OCI-LY7 (cell line): ENCODE data around the gene DNMT3A. TPM values are rescaled to one million over a fixed set of nuclear protein-coding genes. Genes with fewer than 3 reads are reported as not detected.
A peak's percentile ranks its signal among the peaks of the same experiment; 100 is the strongest.

Experiments
- BruUV-seq: library from RNA; stranded (reverse); fragments of 400-500 nt; replicated peaks from 2 replicates; lab custom pipeline; 2021; lab: Mats Ljungman, UMichigan
- CTCF ChIA-PET: fragments of 300-600 bp; sonication (Branson Sonifier 250); formaldehyde crosslinking; loops from one replicate; lab custom pipeline; 2022; ENCODE audit warnings: antibody characterized with exemption; ENCODE audit not compliant: unreplicated experiment; lab: Charles Lee
- POLR2A ChIA-PET: fragments of 300-600 bp; sonication (Branson Sonifier 250); formaldehyde crosslinking; loops from one replicate; lab custom pipeline; 2022; ENCODE audit warnings: antibody characterized with exemption; lab: Charles Lee
- DNase-seq: peaks from one replicate; pipeline ENCODE4 v3.0.0-alpha.2; 2015; ENCODE audit warnings: low spot score
- H2AFZ ChIP-seq: fragments of 200-600 bp; sonication (generic), shearing (Covaris generic); 2 replicates; pipeline ENCODE4 v1.6.1; 2014; ENCODE audit warnings: mild to moderate bottlenecking, antibody characterized with exemption, low read length, moderate library complexity
- H3K27ac ChIP-seq: fragments of 200-600 bp; sonication (generic); 2 replicates; pipeline ENCODE4 v1.5.1; 2014; ENCODE audit warnings: mixed run types, low read depth, mild to moderate bottlenecking, moderate library complexity, low read length, inconsistent platforms; ENCODE audit not compliant: poor library complexity, severe bottlenecking
- H3K36me3 ChIP-seq: fragments of 200-600 bp; sonication (generic); 2 replicates; pipeline ENCODE4 v1.6.1; 2014; ENCODE audit warnings: mild to moderate bottlenecking, antibody characterized with exemption, low read length, moderate library complexity, mixed read lengths; ENCODE audit not compliant: insufficient read depth
- H3K4me1 ChIP-seq: fragments of 200-600 bp; sonication (generic); 2 replicates; pipeline ENCODE4 v1.5.1; 2014; ENCODE audit warnings: mild to moderate bottlenecking, low read length; ENCODE audit not compliant: insufficient read depth, poor library complexity, severe bottlenecking
- H3K4me2 ChIP-seq: fragments of 200-600 bp; sonication (generic); 2 replicates; pipeline ENCODE4 v1.6.1; 2014; ENCODE audit warnings: mild to moderate bottlenecking, low read length
- H3K4me3 ChIP-seq: fragments of 200-600 bp; sonication (generic); 2 replicates; pipeline ENCODE4 v1.5.1; 2014; ENCODE audit warnings: mild to moderate bottlenecking, low read depth, low read length; ENCODE audit not compliant: poor library complexity, severe bottlenecking
- H3K79me2 ChIP-seq: fragments of 200-600 bp; sonication (generic); 2 replicates; pipeline ENCODE4 v1.6.1; 2016; ENCODE audit warnings: low read depth, mild to moderate bottlenecking, low read length, moderate library complexity, mixed read lengths; ENCODE audit not compliant: insufficient read depth
- H3K9me2 ChIP-seq: fragments of 200-600 bp; sonication (generic); 2 replicates; pipeline ENCODE4 v1.6.1; 2016; ENCODE audit warnings: mild to moderate bottlenecking, low read length, mixed read lengths; ENCODE audit not compliant: insufficient read depth
- H3K9me3 ChIP-seq: fragments of 200-600 bp; sonication (generic); 2 replicates; pipeline ENCODE4 v1.6.1; 2014; ENCODE audit warnings: mild to moderate bottlenecking, mixed run types, low read length, mixed read lengths
- H4K20me1 ChIP-seq: fragments of 200-600 bp; sonication (generic); 2 replicates; pipeline ENCODE4 v1.6.1; 2014; ENCODE audit warnings: mild to moderate bottlenecking, antibody characterized with exemption, low read length, moderate library complexity, mixed read lengths; ENCODE audit not compliant: insufficient read depth
- EZH2phosphoT487 ChIP-seq: fragments of 200-600 bp; sonication (generic); IDR thresholded peaks from 2 replicates; pipeline ENCODE4 v1.6.1; 2018; ENCODE audit warnings: low read depth, borderline replicate concordance, mild to moderate bottlenecking, mixed run types, antibody characterized with exemption, low read length, moderate library complexity, mixed read lengths
- intact Hi-C: fragments of 100-400 bp; cut with micrococcal nuclease; formaldehyde crosslinking; loops from one replicate; pipeline ENCODE4 v1.10.0; 2022; ENCODE audit not compliant: unreplicated experiment
- total RNA-seq, 2 experiments: library from RNA; depleted of rRNA in 1 of 2; stranded (reverse); fragments of >200 nt in 1 of 2; shearing (Covaris generic) in 1 of 2; gene quantifications; 2 replicates each; pipeline ENCODE4 v1.2.3, GENCODE V29; 2014 to 2022
- TF ChIP-seq, protein P1 (sequence below): fragments of 200-600 bp; sonication (generic); conservative IDR thresholded peaks from 2 replicates; pipeline ENCODE4 v1.5.1; 2014; ENCODE audit warnings: mild to moderate bottlenecking, antibody characterized with exemption, low read length, moderate library complexity, mixed read lengths

DNMT3A gene
- total RNA-seq, 2 experiments from 2014 or later, result 2.8 to 7.3 TPM

DNA sequence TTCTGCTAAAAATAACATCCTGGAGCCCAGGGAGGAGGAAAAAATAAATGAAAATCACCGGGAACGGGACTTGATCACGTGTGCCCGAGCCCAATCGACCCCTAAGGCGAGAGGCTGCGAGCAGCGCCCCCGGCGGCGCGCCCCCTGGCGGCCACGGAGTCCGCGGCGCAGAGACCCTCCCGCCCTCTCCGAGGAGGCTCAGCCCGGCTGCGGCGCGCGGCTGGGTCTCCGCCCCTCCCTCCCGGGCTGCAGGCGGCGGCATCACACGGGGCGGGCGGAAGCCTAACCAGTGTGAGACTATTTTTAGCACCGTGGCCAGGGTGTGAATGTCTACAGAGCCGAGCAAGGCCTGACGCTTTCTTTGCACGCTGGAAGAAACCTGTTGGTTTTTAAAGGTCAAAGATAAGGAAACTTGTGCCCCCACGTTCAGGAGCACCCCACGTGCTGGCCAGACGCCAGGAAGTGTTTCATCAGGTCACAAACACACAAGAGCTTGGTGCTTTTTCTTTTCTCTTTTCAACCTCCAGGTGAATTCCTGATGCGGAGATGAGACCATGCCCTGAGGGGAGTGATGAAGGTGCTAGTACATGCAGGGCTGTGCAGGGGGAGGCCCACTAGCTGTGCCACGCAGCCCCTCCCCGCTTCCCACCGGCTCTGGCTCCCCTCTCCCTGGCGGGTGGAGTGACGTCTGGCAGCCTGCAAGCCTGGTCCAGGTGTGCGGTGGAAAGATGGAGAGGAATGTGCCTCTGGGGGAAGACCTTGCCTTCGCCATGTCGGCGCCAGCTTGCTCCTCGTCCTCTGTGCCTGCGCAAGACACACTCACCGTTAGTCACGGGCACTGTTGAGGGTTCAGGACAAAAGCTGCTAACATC lies 35.3 kb upstream of the DNMT3A start:
- intact Hi-C loops, result loop anchor here (1.0 to 10.0 kb wide), 5 partner anchors 25 to 188 kb away; no protein-coding TSS in a partner anchor
- Histone ChIP-seq H3K4me2 (peak overlapping the region; percentile 64), H3K79me2 (no peaks in the 10 kb centered on the region), H3K9me3 (no peaks in the 10 kb centered on the region), H3K9me2 (no peaks in the 10 kb centered on the region), H3K4me1 (peaks cover 61% of the 10 kb centered on the region), H2AFZ (peak overlapping the region; percentile 68; the same call in 1 of the 2 replicates), H3K36me3 (no peaks in the 10 kb centered on the region), H3K4me3 (peak overlapping the region; percentile 31), H3K27ac (peak overlapping the region; percentile 82), H4K20me1 (no peaks in the 10 kb centered on the region)
- ChIA-PET CTCF (interaction anchor here (0.6 to 2.6 kb wide), 5 partner anchors 12 to 106 kb away, joined by 3 to 17 read pairs (median 6); no protein-coding TSS in a partner anchor), POLR2A (interaction anchor here (0.6 to 2.0 kb wide), 12 partner anchors 12 to 190 kb away, joined by 3 to 12 read pairs (median 4); no protein-coding TSS in a partner anchor)
- no peak for TF ChIP-seq EZH2phosphoT487
- TF ChIP-seq, protein P1, sequence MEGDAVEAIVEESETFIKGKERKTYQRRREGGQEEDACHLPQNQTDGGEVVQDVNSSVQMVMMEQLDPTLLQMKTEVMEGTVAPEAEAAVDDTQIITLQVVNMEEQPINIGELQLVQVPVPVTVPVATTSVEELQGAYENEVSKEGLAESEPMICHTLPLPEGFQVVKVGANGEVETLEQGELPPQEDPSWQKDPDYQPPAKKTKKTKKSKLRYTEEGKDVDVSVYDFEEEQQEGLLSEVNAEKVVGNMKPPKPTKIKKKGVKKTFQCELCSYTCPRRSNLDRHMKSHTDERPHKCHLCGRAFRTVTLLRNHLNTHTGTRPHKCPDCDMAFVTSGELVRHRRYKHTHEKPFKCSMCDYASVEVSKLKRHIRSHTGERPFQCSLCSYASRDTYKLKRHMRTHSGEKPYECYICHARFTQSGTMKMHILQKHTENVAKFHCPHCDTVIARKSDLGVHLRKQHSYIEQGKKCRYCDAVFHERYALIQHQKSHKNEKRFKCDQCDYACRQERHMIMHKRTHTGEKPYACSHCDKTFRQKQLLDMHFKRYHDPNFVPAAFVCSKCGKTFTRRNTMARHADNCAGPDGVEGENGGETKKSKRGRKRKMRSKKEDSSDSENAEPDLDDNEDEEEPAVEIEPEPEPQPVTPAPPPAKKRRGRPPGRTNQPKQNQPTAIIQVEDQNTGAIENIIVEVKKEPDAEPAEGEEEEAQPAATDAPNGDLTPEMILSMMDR, result peak; percentile 97
- peak; percentile 98 for DNase-seq
- BruUV-seq, result no TSS peak

DNA sequence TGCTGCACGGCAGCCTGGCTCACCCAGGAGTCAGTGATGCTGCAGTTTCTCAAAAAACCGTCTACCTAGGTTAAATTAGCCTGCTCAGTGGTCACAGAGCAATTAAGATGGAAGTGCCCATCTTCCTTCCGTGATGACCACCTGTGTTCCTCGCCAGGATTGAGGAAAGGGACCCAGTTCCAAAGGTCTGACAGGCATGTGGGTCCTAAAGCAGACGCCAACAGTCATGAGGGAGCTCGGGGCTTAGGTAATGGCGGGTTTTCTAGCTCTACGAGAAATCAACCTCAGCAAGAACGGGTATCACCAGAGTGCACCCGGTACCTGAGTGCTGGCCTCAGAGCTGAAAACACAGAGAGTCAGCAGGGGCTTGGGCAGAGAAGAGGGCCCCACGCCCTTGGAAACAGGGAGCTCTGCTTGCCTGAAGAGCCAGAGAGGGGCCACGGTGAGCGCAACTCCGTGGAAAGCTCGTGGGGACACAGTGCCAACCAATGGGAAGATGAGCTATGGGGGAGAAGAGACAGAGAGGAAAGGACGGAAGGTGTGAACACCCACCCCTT lies 34.3 kb upstream of the DNMT3A start:
- Histone ChIP-seq H2AFZ (peak overlapping the region; percentile 68; the same call in 1 of the 2 replicates), H3K4me2 (peak overlapping the region; percentile 64; the same call in 1 of the 2 replicates), H3K9me3 (no peaks in the 10 kb centered on the region), H3K4me1 (peaks cover 52% of the 10 kb centered on the region), H3K9me2 (no peaks in the 10 kb centered on the region), H3K36me3 (no peaks in the 10 kb centered on the region), H3K27ac (no peak overlapping the region), H3K79me2 (no peaks in the 10 kb centered on the region), H3K4me3 (peak overlapping the region; percentile 29), H4K20me1 (no peaks in the 10 kb centered on the region)
- POLR2A ChIA-PET, result interaction anchor here (0.7 to 2.0 kb wide), 8 partner anchors 11 to 190 kb away, joined by 3 to 12 read pairs (median 3); no protein-coding TSS in a partner anchor
- BruUV-seq, result no TSS peak
- TF ChIP-seq, protein P1, result no peak
- TF ChIP-seq EZH2phosphoT487, result no peak
- intact Hi-C loops, result loop anchor here (1.0 to 10.0 kb wide), 2 partner anchors 34 to 189 kb away; no protein-coding TSS in a partner anchor
- CTCF ChIA-PET, result interaction anchor here (0.6 to 2.6 kb wide), 4 partner anchors 11 to 39 kb away, joined by 3 to 17 read pairs (median 6); no protein-coding TSS in a partner anchor
- DNase-seq, result no peak
